ENCODE results near the gene DGKI. TPM values are rescaled to one million over a fixed set of nuclear protein-coding genes. Genes with fewer than 3 reads are reported as not detected.
A peak's percentile ranks its signal among the peaks of the same experiment; 100 is the strongest.

DGKI gene
- total and polyA plus RNA-seq, 9 of the 15 experiments (the other 6 are each of a cell fraction or from before 2014, with no cell fraction given) = 0.11 to 0.54 (median 0.15) TPM; not detected in 5

DNA sequence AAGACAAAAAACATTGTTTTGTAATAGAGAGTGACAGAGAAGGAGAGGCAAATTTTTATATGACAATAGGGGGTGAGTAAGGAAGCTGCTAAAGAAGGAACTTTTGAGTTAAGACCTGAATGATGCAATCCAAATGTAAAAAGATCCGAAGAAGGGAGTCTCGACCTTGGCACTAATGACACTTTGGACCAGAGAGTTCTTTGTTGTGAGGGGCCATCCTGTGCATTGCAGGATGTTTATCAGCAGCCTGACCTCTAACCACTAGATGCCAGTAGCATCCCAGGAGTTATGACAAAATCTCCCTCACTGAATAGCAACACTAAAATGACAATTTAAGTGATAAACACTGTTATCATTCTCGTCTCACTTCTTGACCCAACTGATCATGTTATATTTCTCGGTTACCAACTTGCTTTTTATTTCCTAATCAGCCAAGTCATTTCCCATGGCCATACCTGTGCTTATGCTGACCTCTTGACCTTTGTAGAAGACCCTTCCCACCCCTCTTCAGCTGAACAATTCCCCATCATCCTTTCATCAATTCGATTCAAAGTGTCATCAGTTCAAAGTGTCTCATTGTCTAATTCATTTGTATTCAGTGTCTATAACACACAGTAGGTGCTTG is 30.0 kb downstream of the DGKI start (continued):
- TF ChIP-seq ZNF57 (CRISPR knock-in tag; IDR thresholded peaks at IDR 0.05) (no peak), CCAR2 (IDR thresholded peaks at IDR 0.05; ENCODE audit: low read depth, low read length) (no peak), HDAC8 (tag; IDR thresholded peaks at IDR 0.05) (no peak), TFAP4 (CRISPR knock-in tag; IDR thresholded peaks at IDR 0.05; ENCODE audit: borderline replicate concordance) (no peak), FOXK1 (CRISPR knock-in tag; IDR thresholded peaks at IDR 0.05; ENCODE audit: borderline replicate concordance) (no peak), ZNF408 (CRISPR knock-in tag; IDR thresholded peaks at IDR 0.05; ENCODE audit: low read depth) (no peak), CEBPB (tag; IDR thresholded peaks at IDR 0.05) (peak; percentile 55), ESRRA (IDR thresholded peaks at IDR 0.05; ENCODE audit: borderline replicate concordance, low read depth) (peak; percentile 67; the same call in 1 of the 2 replicates), REST (IDR thresholded peaks at IDR 0.05; ENCODE audit: borderline replicate concordance) (peak; percentile 31; the same call in 1 of the 2 replicates), REST (CRISPR knock-in tag; IDR thresholded peaks at IDR 0.05; ENCODE audit: low read depth) (no peak), NUFIP1 (IDR thresholded peaks at IDR 0.05; ENCODE audit: partially characterized antibody) (no peak), NBN (IDR thresholded peaks at IDR 0.05; ENCODE audit: low read depth) (no peak), RCOR1 (IDR thresholded peaks at IDR 0.05; ENCODE audit: borderline replicate concordance in 1 of 2, low read depth in 2 of 2, low read length in 2 of 2) (0 out of 4 replicates have a peak, but pooled peaks of 1 of the 2 experiments have one; percentile 23), ATF7 (IDR thresholded peaks at IDR 0.05) (peak; percentile 48; the same call in 1 of the 2 replicates), KLF10 (CRISPR knock-in tag; IDR thresholded peaks at IDR 0.05) (no peak), TGIF2 (CRISPR knock-in tag; IDR thresholded peaks at IDR 0.05) (no peak), CTBP1 (IDR thresholded peaks at IDR 0.05; ENCODE audit: borderline replicate concordance) (peak; percentile 57; the same call in 1 of the 2 replicates), ERF (CRISPR knock-in tag; IDR thresholded peaks at IDR 0.05) (no peak)
- TF ChIP-seq, protein P1, sequence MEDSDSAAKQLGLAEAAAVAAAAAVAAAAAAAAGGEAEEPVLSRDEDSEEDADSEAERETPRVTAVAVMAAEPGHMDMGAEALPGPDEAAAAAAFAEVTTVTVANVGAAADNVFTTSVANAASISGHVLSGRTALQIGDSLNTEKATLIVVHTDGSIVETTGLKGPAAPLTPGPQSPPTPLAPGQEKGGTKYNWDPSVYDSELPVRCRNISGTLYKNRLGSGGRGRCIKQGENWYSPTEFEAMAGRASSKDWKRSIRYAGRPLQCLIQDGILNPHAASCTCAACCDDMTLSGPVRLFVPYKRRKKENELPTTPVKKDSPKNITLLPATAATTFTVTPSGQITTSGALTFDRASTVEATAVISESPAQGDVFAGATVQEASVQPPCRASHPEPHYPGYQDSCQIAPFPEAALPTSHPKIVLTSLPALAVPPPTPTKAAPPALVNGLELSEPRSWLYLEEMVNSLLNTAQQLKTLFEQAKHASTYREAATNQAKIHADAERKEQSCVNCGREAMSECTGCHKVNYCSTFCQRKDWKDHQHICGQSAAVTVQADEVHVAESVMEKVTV (CRISPR knock-in tag; IDR thresholded peaks at IDR 0.05) = no peak
